GM18520 (cell line): ENCODE data around the gene TMEM37.

ENCODE experiments used
- ATAC-seq: cut with Tn5 transposase; IDR thresholded peaks from one replicate; pipeline ENCODE4 v1.9.1; 2021; ENCODE audit not compliant: unreplicated experiment

TMEM37 gene

GRCh38 chr2:119451336-119452050 lies 19.8 kb downstream of the TMEM37 start:
- no peak for ATAC-seq

DNA sequence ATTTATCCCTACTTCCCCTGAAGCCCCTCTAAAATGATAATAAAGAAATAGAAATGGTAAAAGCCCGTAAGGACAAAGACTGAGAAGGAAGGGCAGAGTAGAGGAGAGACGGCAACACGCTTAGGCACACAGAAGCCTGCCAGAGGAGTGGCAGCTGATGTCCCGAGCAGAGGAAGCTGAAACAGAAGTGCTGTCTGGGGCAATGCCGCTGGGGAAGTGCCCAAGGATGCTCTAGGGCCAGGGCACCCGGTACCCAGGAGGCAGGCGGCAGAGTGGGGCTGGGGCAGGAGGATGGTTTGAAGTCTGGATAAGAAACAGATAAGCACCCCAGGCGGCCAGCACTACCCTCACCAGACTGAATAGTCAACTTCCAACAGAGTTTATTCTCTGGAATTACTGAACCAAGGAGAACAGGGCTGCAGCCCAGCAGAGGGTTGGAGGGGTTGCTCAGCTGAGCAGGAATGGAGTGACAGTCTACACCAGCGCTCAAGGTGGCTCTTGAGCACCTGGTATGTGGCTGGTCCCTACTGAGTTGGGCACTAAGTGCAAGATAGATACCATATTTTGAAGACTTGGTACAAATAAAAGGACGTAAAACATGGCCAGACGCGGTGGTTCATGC lies 22.4 kb downstream of the TMEM37 start:
- no peak for ATAC-seq

DNA sequence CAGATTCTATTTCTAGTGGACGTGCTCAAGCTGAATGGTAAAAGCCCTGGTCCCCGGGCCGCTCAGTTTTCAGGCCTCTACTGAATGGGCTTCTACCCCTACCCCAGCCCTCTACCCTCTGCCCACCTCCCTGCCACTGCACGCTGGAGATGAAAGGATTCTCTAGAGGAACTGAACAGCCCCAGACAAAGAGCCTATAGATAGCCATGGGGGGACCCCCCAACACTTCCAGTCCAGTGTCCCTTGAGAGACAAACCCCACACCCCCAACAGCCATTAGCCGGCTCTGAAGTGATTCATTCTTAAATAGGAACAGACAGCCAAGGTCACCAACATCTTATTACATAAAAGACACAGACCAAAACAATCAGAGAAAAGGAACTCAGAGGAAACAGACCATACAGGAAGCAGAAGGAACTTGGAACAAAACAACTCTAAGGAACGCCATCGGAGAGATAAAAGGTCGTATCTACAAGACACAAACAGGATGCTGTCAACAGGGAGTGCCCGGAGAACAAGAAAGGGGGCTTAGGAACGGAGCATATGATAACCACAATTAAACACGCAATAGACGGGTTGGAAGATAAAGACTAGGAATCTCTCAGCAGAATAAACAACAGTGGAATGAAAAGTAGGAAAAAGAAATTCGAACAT lies 23.5 kb downstream of the TMEM37 start:
- ATAC-seq: no peak

- no peak for ATAC-seq
These were observed 28.4 kb downstream of the TMEM37 start for GRCh38 chr2:119460076-119460475.

GRCh38 chr2:119461811-119462210 lies 30.2 kb downstream of the TMEM37 start:
- ATAC-seq: no peak

- no peak for ATAC-seq
These were observed 30.9 kb downstream of the TMEM37 start for GRCh38 chr2:119462574-119462973.

GRCh38 chr2:119463136-119463535 lies 31.5 kb downstream of the TMEM37 start:
- no peak for ATAC-seq

- ATAC-seq: no peak
These were observed 32.3 kb downstream of the TMEM37 start for GRCh38 chr2:119463990-119464389.

DNA sequence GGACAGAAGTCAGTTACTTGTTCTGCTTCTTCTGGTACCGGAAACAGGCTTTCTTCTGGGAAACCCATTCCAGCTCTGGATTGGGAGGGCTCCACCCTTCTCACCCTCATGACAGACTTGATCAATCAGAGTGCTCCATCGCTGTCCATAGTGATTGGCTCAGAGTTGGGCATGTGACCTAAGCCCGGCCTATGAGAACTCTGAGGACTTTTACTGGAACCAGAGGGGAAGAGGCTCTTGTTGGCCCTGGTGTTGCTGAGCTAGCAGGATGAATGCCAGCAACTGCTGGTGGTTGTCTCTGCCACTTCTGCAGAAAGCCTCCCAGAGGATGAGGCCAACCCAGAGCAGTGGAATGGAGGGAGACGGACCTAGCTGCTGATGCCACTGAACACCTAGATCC lies 33.3 kb downstream of the TMEM37 start:
- no peak for ATAC-seq

DNA sequence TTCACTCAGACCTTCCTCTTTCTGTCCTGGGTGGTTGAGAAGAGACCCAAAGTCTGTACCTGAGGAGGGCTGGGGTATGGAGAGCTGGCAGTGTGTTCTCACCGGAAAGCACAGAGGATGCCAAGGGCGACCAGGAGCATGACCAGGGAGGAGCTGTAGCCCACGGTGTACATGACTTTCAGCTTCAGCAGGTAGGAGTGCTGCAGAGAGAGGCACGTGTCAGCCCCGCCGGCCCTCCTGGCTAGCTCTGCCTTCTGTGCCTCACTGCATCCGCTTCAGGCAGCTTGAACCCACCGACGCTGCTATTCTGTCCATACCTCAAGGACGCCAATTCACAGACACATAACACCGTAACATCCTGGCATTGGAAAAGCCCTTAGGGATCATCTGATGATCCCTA lies 34.0 kb downstream of the TMEM37 start:
- no peak for ATAC-seq

DNA sequence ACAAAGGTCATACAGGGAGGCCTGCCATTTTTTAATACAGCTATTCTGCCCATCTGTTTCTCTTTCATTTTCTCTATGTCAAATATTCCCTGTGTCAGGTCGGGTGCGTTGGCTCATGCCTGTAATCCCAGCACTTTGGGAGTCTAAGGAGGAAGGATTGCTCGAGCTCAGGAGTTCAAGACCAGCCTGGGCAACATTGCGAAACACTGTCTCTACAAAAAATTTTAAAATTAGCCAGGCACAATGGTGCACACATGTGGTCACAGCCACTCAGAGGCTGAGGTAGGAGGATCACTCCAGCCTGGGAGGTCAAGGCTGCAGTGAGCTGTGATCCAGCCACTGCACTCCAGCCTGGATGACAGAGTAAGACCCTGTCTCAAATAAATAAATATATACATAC lies 34.7 kb downstream of the TMEM37 start:
- ATAC-seq: no peak

DNA sequence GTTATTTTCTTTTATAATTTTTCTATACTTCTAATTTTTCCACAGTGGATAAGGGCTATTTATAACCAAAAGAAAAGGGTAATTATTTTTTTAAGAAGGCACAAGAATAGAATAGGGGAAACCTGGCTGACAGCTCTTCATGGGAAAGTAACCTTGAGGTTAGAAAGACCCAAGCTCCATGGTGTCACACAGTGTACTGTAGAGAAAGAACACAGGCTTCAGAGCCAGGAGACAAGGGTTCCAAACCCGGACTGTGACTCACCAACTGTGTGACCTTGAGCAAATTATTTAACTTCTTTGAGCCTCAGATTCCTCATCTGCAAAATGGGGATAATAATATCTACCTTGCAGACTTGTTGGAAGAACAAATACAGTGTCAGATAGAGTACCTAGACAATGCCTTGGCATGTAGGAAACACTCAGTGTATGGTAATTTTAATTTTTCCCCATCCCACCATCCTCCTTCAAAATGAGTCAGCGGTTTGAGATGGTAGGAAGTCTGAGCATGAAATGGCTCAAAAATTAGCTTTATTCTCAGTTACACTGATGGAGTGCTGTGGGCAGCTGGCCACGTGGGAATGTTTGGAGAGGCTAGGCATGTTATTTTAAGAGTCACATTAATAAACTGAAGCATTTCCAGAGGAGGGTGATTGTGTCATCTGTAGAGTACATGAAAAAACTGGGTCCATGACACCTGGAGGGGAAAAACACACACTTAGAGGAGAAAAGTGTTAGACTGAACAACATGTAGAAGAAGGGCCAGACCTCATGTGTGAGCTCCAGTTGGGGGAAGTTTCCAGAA lies 36.7 kb downstream of the TMEM37 start:
- peak; percentile 38 for ATAC-seq

- no peak for ATAC-seq
These were observed 37.5 kb downstream of the TMEM37 start for GRCh38 chr2:119469131-119469530.

DNA sequence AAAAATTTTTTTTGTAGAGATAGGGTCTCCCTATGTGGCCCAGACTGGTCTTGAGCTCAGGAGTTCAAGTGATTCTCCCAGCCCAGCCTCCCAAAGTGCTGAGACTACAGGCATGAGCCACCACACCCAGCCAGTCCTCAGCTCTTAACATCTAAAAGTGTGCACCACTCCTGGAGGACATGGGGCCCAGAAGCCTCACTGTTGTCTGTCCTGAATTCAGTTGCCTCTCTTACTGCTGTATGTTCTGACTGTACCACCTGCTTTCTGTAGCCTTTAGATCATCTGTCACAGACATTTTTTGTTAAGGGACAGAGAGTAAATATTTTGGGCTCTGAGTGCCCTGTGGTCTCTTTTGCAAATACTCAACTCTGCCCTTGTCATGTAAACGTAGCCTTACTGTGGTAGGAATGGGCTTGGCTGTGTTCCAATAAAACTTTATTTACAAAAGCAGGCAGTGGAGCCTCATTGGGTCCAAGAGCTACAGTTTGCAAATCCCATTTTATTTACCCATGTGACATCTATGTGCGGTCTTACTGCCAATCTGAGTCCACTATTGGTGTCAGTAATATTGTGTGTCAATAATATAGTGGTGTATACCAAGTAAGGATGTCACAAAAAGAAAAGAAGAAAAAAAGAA lies 38.1 kb downstream of the TMEM37 start:
- ATAC-seq: no peak

DNA sequence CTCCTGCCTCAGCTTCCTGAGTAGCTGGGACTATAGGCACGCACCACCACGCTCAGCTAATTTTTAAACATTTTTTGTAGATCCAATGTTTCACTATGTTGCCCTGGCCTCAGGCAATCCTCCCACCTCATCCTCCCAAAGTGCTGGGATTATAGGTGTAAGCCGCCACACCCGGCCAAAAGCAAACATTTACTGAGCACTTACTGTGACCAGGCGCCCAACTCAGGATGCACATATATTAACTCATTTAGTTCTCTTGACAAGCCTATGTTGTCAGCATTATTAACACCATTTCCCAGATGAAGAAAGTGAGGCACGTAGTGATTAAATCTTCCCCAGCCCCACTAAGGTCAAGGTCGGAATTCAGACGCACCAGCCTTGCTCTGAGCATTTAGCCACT lies 41.1 kb downstream of the TMEM37 start:
- ATAC-seq: no peak

DNA sequence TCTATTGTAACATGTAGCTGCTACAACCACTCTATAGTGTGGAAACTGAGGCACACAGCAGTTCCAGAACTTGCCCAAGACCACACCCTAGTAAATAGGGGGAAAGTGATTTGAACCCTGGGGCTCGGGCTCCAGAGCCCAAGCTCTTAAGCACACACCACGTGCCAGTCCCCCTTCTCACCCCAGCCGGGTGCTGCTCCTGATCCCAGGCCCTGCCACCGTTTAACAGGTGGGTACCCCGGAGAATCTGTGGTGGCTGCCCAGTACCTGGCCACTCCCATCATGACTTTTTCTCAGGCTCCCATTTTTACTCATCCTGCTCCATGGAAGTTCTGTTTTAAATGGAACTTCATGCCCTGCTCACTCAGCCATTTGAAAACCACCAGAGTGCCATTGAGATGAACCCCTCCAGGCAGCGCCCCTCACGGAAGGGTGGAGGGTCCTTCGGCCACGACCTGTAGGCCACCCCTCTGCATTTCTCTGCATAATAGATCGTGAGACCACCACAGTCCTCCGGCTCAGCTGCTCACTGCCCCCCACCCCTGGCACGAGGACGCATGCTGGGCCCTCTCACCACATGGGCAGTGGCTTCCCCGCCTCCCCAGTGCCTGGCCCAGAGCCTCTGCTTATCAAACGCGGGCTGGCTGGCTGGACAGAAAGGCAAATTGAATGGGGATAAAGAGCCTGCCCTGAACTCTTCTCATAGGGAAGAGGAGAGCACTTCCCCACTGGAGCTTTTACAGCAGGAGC lies 42.1 kb downstream of the TMEM37 start:
- ATAC-seq: no peak

DNA sequence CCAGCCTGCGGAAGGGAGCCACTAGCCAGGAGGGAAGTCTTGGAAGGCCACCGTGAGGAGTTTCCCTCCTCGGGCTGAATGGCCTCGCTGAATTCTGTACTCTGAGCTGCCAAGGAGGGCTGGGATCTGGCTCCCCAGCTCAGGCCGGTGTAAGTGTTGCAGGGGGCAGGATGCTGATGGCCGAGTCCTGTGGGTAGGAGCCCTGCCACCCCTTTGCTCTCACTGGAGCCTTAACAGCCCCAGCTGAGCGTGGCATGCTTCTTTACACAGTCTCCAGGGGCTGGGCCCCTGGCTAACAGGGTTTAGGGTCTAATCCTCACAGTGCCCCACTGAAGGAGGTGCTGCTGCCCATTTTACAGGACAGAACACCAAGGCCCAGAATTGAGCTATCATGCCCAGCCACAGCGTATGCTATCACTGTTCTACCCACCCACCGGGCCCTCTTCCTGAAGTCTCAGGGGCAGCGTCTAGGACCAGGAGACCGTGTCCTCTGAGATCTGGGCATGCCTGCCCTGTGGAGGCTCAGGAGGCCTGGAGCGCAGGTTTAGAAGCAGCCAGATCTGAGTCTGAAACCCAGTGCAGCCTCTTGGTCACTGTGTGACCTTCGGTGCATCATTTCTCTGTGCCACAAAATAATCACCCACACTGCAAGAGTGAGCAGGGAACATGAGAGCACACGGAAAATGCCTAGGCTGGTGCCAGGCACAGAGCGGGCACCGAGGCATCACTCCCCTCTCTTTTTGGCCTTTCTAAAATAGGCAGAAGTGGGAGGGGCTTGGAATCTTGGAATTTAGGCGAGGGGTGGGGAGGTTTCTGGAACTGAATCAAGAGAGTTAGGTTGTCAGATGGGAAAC lies 42.9 kb downstream of the TMEM37 start:
- no peak for ATAC-seq

GRCh38 chr2:119475225-119475856 lies 43.7 kb downstream of the TMEM37 start:
- no peak for ATAC-seq

DNA sequence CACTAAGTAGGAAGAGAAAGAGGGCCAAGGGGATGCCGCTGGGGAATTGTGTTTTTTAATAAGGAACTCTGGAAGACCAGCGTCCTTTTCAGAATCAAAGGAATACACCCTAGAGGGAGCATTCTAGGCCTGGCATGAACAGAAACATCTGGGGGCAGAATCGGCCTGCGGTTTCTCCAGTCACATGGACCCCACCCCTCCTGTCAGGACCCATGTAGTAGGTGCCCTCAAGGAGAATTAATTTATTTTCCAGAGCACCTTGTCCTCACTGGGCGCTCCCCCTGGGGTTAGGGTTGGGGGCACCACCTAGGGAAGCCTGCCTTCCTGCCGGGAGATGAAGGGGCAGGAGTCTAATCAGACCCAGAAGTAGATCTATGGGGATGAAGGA lies 44.2 kb downstream of the TMEM37 start:
- ATAC-seq: no peak
